Measurements from ENCODE around the gene RABGAP1L. TPM values are rescaled to one million over a fixed set of nuclear protein-coding genes. Genes with fewer than 3 reads are reported as not detected.

RABGAP1L gene
- total RNA-seq, 4 donors from 2014 or later = 31.7 to 49.7 (median 34.3) TPM

DNA sequence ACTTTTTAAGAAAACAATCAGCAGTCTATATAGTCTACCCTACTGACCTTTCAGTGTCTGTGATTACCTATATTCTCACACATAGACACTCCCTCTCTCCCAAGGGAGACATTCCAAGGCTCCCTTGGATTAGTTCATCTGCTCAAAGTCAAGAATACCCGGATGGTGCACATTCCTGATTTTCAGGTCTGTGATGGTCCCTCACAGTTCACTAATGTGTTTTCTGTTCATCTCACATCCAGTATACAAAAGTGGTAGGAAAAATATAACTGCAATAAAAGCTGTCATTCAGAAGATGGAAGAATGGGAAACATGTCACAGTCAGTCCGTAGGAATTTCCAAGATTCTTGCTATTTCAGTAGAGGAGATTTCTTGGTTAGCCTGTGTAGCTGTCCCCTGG is 616.3 kb downstream of the RABGAP1L start:
- ATAC-seq (ENCODE audit: low FRiP score) (no peak), DNase-seq (ENCODE audit: low spot score) (no peak)
- TF ChIP-seq, protein P1, sequence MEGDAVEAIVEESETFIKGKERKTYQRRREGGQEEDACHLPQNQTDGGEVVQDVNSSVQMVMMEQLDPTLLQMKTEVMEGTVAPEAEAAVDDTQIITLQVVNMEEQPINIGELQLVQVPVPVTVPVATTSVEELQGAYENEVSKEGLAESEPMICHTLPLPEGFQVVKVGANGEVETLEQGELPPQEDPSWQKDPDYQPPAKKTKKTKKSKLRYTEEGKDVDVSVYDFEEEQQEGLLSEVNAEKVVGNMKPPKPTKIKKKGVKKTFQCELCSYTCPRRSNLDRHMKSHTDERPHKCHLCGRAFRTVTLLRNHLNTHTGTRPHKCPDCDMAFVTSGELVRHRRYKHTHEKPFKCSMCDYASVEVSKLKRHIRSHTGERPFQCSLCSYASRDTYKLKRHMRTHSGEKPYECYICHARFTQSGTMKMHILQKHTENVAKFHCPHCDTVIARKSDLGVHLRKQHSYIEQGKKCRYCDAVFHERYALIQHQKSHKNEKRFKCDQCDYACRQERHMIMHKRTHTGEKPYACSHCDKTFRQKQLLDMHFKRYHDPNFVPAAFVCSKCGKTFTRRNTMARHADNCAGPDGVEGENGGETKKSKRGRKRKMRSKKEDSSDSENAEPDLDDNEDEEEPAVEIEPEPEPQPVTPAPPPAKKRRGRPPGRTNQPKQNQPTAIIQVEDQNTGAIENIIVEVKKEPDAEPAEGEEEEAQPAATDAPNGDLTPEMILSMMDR (IDR thresholded peaks at IDR 0.05) = no peak

DNA sequence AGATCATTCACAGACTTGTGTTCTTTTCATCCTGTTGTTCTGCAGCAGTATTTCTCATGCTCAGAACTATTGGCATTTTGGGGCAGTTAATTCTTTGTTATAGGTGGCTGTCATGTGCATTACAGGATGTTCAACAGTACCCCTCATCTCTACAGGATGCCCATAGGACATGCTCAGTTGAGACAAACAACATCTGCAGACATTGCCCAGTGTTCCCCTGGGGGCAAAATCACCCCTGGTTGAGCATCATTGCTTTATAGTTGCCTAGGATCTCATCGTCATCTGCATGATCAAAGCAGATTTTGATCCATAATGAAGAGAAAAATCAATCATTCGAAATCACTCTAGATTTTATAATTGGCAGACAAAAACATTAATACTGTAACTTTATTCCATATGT is 617.9 kb downstream of the RABGAP1L start:
- TF ChIP-seq, protein P1 (IDR thresholded peaks at IDR 0.05) = no peak
- DNase-seq (ENCODE audit: low spot score) (no peak), ATAC-seq (ENCODE audit: low FRiP score) (no peak)

DNA sequence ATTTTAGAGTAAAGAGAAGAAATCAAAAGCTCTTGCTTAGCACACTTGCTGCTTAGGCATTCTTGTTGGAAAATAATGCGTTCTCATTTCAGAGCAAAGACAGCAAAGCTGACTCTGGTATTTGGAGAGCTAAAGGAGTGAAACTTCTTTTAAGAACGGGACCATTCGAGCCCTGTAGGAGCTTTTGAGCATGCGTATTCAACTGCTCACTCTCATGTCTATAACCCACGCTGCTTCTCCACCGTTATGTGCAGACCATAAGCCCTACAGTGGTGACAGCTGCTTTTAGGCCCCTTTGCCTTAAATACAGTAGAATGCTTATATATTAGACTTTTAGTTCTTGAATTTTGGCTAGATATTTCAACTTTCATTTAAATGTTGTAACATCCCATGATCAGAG is 626.2 kb downstream of the RABGAP1L start:
- no peak for DNase-seq (ENCODE audit: low spot score)
- no peak for ATAC-seq (ENCODE audit: low FRiP score)

DNA sequence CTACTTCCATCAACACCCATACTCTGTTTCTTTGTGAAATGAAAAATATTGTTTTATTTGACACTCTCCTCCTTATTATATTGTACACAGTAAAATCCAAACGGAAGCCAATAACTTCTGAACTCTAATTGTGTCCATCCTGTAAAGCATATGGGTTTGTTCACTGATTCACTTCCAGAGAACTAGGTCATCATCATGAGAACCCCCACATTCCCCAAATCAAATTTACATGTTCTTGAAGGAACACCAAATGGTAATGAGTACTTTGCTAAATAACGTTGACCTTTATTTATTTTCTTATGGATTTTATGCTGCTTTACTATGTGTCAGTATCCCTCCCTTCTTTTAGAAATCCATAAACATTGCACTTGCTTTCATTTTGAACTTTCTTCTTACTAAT is 627.0 kb downstream of the RABGAP1L start:
- TF ChIP-seq, protein P1 (IDR thresholded peaks at IDR 0.05) = no peak
- DNase-seq (ENCODE audit: low spot score) = no peak
- no peak for ATAC-seq (ENCODE audit: low FRiP score)

More for the DNA sequence above, 626.2 kb downstream of the RABGAP1L start:
- TF ChIP-seq, protein P1 (IDR thresholded peaks at IDR 0.05) = no peak

DNA sequence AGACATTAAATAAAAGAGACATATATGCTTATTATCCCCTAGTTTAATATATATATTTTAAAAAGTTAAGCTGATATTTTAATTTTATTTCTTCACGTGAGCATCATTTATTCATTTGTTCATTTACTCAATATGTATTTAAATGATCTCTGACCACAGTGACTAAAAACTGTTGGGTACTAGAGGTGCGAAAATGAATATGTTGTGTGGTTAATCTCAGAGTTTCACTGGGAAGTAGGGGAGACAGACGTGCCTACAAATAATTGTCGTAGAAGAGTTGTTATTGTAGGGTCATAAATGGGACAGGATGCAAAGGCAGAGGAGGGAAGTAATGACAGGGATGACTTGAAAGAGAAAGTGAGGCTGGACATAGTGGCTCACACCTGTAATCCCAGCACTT is 627.4 kb downstream of the RABGAP1L start:
- TF ChIP-seq, protein P1 (IDR thresholded peaks at IDR 0.05) = no peak
- DNase-seq (ENCODE audit: low spot score) = no peak
- no peak for ATAC-seq (ENCODE audit: low FRiP score)

DNA sequence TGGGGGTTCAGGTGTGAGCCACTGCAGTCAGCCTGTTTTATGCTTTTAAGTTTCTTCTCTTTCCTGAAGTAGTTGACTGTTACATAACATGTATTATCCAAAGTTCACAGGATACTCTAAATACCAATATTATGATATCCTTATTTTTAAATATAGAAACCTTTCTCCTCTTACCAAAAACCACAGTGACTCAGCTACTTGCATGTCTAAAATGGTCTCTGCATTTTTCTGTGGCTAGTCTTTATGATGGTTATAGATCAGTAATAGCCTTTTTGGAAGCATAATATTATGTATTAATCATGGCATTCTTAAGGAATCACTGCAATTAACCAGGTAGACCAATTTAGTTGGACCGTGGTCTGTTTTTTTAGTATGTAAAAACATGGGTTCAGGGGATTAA is 629.7 kb downstream of the RABGAP1L start:
- DNase-seq (ENCODE audit: low spot score) (no peak), ATAC-seq (ENCODE audit: low FRiP score) (no peak)
- TF ChIP-seq, protein P1 (IDR thresholded peaks at IDR 0.05) = no peak

DNA sequence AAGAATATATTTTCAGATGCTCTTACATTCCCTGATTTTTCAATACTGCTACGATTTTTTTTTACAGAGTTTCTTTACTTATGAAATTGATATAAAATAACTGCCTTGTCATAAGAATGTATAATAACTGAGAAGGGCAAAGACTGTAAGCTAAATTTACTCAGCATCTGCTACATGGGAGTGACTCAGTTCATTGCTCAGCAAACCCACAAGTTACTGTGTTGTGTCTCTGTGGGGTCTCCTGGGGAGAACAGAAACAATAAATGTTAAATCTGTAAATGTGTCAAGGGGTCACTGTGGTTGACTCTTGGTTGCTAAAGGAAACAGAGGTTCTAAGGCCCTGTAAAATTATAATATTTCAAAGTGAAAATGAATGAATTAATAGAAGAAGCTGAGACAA is 630.1 kb downstream of the RABGAP1L start:
- no peak for DNase-seq (ENCODE audit: low spot score)
- TF ChIP-seq, protein P1 (IDR thresholded peaks at IDR 0.05) = no peak

More for the DNA sequence above, 630.1 kb downstream of the RABGAP1L start:
- no peak for ATAC-seq (ENCODE audit: low FRiP score)
